Endothelial cell (in vitro differentiated cells): ENCODE data around the gene RAD51D. TPM values are rescaled to one million over a fixed set of nuclear protein-coding genes. Genes with fewer than 3 reads are reported as not detected.

Source experiments
- DNase-seq: peaks from one replicate; pipeline ENCODE4 v3.0.0; 2021; ENCODE audit warnings: low spot score
- H3K27ac Mint-ChIP-seq: one replicate; pipeline ENCODE4 v1.8.0; 2021; ENCODE audit warnings: mixed read lengths, inconsistent platforms; ENCODE audit not compliant: unreplicated experiment
- H3K27me3 Mint-ChIP-seq: one replicate; pipeline ENCODE4 v1.8.0; 2021; ENCODE audit warnings: mild to moderate bottlenecking, moderate library complexity, mixed read lengths, inconsistent platforms; ENCODE audit not compliant: unreplicated experiment
- H3K36me3 Mint-ChIP-seq: one replicate; pipeline ENCODE4 v1.8.0; 2021; ENCODE audit warnings: mild to moderate bottlenecking, low read depth, mixed read lengths, inconsistent platforms; ENCODE audit not compliant: unreplicated experiment
- H3K4me1 Mint-ChIP-seq: one replicate; pipeline ENCODE4 v1.8.0; 2021; ENCODE audit warnings: mild to moderate bottlenecking, mixed read lengths, inconsistent platforms; ENCODE audit not compliant: unreplicated experiment
- H3K4me3 Mint-ChIP-seq: one replicate; pipeline ENCODE4 v1.8.0; 2021; ENCODE audit warnings: mild to moderate bottlenecking, mixed read lengths, inconsistent platforms; ENCODE audit not compliant: unreplicated experiment
- H3K9me3 Mint-ChIP-seq: one replicate; pipeline ENCODE4 v1.8.0; 2021; ENCODE audit warnings: mixed read lengths, inconsistent platforms; ENCODE audit not compliant: unreplicated experiment
- total RNA-seq: library from RNA; stranded (reverse); fragmentation: NEBNext Ultra II Directional; extraction: Animal tissue kit (Norgen Biotek cat#: 25700); gene quantifications from one replicate; pipeline ENCODE4 v1.2.1, GENCODE V29; 2021; ENCODE audit not compliant: unreplicated experiment
- TF ChIP-seq, protein P1 (sequence below): fragments of 200-600 bp; sonication (generic); IDR thresholded peaks from one replicate; pipeline ENCODE4 v1.5.0; 2021; ENCODE audit warnings: antibody characterized with exemption; ENCODE audit not compliant: unreplicated experiment

RAD51D gene
- total RNA-seq, 1 donor from 2014 or later: 16.3 TPM

DNA sequence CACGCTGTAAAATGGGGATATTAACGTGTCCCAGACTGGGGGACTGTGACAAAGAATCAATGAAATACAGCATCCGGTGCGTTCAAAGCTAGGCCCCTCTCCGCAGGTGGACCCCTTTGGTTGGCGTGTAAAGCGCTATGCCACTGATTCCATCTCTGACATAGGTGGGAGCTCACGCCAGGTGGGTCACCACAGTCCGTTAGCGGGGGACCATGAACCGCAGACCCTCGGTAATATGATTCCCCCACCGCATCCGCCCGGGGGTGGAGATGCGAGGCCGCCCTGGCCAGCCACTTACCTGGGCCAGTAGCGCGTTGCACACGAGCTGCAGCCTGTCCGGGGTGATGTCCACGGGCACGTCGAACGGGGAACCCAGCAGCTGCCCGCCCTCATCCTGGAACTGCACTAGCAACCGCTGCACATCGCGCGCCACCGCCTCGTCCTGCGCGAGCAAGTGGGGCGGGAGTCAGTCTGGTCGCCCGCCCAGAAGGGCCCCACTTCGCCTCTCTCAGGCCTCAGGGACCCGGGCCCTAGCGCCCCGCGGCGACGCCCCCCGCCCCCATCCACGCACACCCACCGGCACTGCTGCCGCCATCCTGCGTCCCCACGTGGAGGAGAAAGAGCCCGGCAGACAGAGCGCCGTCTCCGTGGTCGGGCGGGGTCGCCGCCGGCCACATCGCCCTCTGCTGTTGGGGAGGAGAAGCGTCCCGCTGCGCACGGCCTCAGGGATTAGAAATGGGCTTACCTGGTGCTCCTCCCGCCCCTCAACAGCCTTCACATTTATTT is 22.2 kb upstream of the RAD51D start, which contains the start of gene NLE1:
NLE1 (minus strand) TSS at position 623 of the 786 bp plus-strand sequence; CDS start at position 595, 28 bp downstream.
- no peaks in the 10 kb centered on the region for H3K27me3 Mint-ChIP-seq
- peaks cover under 1% of the 10 kb centered on the region for H3K4me1 Mint-ChIP-seq
- H3K4me3 Mint-ChIP-seq: peak within 1 kb of the TSS; percentile 89
- H3K9me3 Mint-ChIP-seq: no peaks in the 10 kb centered on the region
- peak within 1 kb of the TSS; percentile 67 for H3K27ac Mint-ChIP-seq
- TF ChIP-seq, protein P1, sequence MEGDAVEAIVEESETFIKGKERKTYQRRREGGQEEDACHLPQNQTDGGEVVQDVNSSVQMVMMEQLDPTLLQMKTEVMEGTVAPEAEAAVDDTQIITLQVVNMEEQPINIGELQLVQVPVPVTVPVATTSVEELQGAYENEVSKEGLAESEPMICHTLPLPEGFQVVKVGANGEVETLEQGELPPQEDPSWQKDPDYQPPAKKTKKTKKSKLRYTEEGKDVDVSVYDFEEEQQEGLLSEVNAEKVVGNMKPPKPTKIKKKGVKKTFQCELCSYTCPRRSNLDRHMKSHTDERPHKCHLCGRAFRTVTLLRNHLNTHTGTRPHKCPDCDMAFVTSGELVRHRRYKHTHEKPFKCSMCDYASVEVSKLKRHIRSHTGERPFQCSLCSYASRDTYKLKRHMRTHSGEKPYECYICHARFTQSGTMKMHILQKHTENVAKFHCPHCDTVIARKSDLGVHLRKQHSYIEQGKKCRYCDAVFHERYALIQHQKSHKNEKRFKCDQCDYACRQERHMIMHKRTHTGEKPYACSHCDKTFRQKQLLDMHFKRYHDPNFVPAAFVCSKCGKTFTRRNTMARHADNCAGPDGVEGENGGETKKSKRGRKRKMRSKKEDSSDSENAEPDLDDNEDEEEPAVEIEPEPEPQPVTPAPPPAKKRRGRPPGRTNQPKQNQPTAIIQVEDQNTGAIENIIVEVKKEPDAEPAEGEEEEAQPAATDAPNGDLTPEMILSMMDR: peak; percentile 82
- no peaks in the 10 kb centered on the region for H3K36me3 Mint-ChIP-seq
- peak; percentile 90 for DNase-seq

GRCh38 chr17:35138218-35138617 is 18.6 kb upstream of the RAD51D start:
- H3K4me1 Mint-ChIP-seq: no peaks in the 10 kb centered on the region
- no peak overlapping the region for H3K27ac Mint-ChIP-seq
- H3K4me3 Mint-ChIP-seq: no peak overlapping the region
- DNase-seq: no peak
- H3K9me3 Mint-ChIP-seq: no peaks in the 10 kb centered on the region
- H3K36me3 Mint-ChIP-seq: peaks cover 16% of the 10 kb centered on the region
- TF ChIP-seq, protein P1: no peak
- no peaks in the 10 kb centered on the region for H3K27me3 Mint-ChIP-seq

GRCh38 chr17:35135322-35135721 is 15.7 kb upstream of the RAD51D start:
- no peaks in the 10 kb centered on the region for H3K9me3 Mint-ChIP-seq
- H3K36me3 Mint-ChIP-seq: peaks cover 16% of the 10 kb centered on the region

GRCh38 chr17:35132816-35133550 is 13.3 kb upstream of the RAD51D start:
- TF ChIP-seq, protein P1: no peak
- no peak overlapping the region for H3K4me3 Mint-ChIP-seq
- no peaks in the 10 kb centered on the region for H3K9me3 Mint-ChIP-seq
- no peak for DNase-seq
- H3K4me1 Mint-ChIP-seq: no peaks in the 10 kb centered on the region
- H3K36me3 Mint-ChIP-seq: peaks cover 16% of the 10 kb centered on the region
- no peaks in the 10 kb centered on the region for H3K27me3 Mint-ChIP-seq
- H3K27ac Mint-ChIP-seq: no peak overlapping the region

More at GRCh38 chr17:35135322-35135721, 15.7 kb upstream of the RAD51D start:
- H3K4me1 Mint-ChIP-seq: no peaks in the 10 kb centered on the region
- no peak overlapping the region for H3K27ac Mint-ChIP-seq
- TF ChIP-seq, protein P1: no peak
- H3K27me3 Mint-ChIP-seq: no peaks in the 10 kb centered on the region
- no peak overlapping the region for H3K4me3 Mint-ChIP-seq
- DNase-seq: no peak
